Measurements from ENCODE around the gene KCTD20. TPM values are rescaled to one million over a fixed set of nuclear protein-coding genes. Genes with fewer than 3 reads are reported as not detected.
A peak's percentile ranks its signal among the peaks of the same experiment; 100 is the strongest.

Gene KCTD20
- total and polyA plus RNA-seq, 2 experiments from 2014 or later: 22.0 to 25.5 TPM

DNA sequence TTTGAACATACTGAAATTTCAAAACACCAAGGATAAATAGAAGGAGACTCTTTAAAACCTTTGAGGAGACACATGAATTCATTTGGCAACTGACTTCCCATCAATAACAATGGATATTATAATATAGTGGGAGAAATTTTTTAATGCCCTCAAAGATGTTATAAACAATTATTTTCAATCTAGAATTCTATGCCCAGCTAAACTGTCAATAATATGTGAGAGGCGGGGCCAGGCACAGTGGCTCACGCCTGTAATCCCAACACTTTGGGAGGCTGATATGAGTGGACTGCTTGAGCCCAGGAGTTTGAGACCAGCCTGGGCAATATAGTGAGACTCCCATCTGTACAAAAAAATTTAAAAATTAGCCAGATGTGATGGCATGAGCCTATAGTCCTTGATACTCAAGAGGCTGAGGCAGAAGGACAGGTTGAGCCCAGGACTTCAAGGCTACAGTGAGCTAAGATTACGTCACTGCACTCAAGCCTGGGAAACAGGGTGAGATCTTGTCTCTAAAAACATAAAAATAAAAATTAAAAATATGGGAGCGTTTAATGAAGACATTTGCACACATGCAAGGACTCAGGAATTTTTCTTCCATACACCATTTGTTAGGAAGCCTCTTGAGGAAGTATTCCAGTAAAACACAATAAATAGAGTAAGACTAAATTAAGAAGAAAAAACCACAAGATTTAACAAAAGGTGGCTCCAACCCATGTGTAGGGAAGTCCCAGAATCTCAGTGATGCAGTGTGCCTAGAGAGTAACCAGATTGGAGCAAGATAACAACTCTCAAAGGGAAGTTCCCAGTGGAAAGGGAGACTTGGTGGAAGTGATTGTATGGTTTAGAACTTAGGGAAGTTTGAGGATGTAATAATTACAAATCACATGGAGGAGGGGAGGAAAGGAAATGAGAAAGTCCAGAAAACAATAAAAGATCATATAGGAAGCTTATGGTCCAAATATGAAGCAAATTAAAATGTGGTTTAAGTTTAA is 29.0 kb upstream of the KCTD20 start:
- no peak overlapping the region for H3K4me3 ChIP-seq
- no peaks in the 10 kb centered on the region for H3K36me3 ChIP-seq
- no peaks in the 10 kb centered on the region for H3K27me3 ChIP-seq
- no peaks in the 10 kb centered on the region for H3K4me1 ChIP-seq (ENCODE audit: low read depth)
- H3K9me3 ChIP-seq (ENCODE audit: low read depth): no peaks in the 10 kb centered on the region
- TF ChIP-seq, protein P1, sequence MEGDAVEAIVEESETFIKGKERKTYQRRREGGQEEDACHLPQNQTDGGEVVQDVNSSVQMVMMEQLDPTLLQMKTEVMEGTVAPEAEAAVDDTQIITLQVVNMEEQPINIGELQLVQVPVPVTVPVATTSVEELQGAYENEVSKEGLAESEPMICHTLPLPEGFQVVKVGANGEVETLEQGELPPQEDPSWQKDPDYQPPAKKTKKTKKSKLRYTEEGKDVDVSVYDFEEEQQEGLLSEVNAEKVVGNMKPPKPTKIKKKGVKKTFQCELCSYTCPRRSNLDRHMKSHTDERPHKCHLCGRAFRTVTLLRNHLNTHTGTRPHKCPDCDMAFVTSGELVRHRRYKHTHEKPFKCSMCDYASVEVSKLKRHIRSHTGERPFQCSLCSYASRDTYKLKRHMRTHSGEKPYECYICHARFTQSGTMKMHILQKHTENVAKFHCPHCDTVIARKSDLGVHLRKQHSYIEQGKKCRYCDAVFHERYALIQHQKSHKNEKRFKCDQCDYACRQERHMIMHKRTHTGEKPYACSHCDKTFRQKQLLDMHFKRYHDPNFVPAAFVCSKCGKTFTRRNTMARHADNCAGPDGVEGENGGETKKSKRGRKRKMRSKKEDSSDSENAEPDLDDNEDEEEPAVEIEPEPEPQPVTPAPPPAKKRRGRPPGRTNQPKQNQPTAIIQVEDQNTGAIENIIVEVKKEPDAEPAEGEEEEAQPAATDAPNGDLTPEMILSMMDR (IDR thresholded peaks at IDR 0.05; ENCODE audit: low read depth, low read length): no peak
- DNase-seq (ENCODE audit: low read depth in 1 of 2, low spot score in 1 of 2): no peak
- no peak overlapping the region for H3K27ac ChIP-seq

DNA sequence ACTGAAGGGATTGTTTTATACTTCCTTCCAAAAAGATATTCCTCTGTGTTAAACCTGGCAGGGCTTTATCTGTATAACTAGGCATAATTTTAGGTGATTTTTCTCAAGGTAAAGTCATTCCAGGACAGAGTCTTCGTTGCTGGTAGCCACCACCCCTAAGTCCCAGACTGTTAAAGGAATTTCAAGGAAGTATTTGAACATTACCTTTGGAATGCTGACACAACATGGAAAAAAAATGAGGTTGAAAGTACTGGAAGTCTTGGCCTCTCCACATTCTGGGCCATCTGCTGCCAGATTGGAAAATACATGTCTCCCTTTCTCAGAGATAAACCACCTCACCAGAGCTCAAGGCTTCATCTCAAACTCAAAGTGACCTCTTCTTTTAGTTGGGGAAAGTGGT is 28.3 kb upstream of the KCTD20 start:
- Histone ChIP-seq H3K9me3 (ENCODE audit: low read depth) (no peaks in the 10 kb centered on the region), H3K27me3 (no peaks in the 10 kb centered on the region), H3K27ac (no peak overlapping the region), H3K4me3 (no peak overlapping the region), H3K4me1 (ENCODE audit: low read depth) (no peaks in the 10 kb centered on the region), H3K36me3 (no peaks in the 10 kb centered on the region)
- peak in 1 of 2 donors; percentile 5 for DNase-seq (ENCODE audit: low read depth in 1 of 2, low spot score in 1 of 2)
- TF ChIP-seq, protein P1 (IDR thresholded peaks at IDR 0.05; ENCODE audit: low read depth, low read length): no peak

DNA sequence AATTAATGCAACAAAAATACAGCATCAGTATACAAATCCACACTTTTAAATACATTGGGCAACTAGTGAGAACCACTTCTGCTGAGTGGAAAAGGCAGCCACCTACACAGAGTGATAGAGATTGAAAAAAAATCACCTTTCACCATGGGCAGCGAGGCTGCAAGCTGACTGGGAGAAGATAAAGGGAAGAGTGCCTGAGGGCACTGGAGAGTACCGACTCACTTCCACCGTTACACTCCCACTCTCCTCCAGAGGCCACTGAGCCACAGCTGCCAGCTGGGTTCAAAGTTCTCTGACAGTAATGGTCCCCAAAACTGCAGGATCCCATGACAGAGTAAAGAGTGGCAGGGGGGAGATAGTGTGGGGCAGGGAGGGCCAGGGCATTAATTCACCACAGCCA is 24.2 kb upstream of the KCTD20 start:
- Histone ChIP-seq H3K4me3 (no peak overlapping the region), H3K4me1 (ENCODE audit: low read depth) (peaks cover 4% of the 10 kb centered on the region), H3K27ac (no peak overlapping the region), H3K36me3 (no peaks in the 10 kb centered on the region), H3K9me3 (ENCODE audit: low read depth) (no peaks in the 10 kb centered on the region), H3K27me3 (no peaks in the 10 kb centered on the region)
- TF ChIP-seq, protein P1 (IDR thresholded peaks at IDR 0.05; ENCODE audit: low read depth, low read length): no peak
- DNase-seq (ENCODE audit: low read depth in 1 of 2, low spot score in 1 of 2): no peak

DNA sequence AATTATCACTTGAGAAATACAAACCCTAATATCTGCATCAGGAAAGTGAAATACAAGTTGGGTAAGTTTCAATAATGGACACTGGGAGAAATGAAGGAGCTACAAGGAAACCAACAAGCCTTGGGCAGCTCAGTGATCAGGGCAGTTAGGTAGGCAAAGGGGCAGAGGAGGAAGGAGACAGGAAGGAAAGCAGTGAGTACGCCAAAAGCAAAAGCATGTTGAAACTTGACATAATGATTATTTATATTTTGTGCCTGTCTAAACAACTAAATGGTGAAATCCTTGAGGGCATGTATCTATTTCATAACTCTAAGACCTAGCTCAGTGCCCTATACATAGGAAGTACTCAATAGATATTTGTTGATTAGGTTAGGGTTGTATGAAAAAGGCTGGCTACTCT is 23.5 kb upstream of the KCTD20 start:
- TF ChIP-seq, protein P1 (IDR thresholded peaks at IDR 0.05; ENCODE audit: low read depth, low read length): no peak
- no peak for DNase-seq (ENCODE audit: low read depth in 1 of 2, low spot score in 1 of 2)
- Histone ChIP-seq H3K4me1 (ENCODE audit: low read depth) (peaks cover 4% of the 10 kb centered on the region), H3K36me3 (no peaks in the 10 kb centered on the region), H3K9me3 (ENCODE audit: low read depth) (no peaks in the 10 kb centered on the region), H3K27ac (no peak overlapping the region), H3K4me3 (no peak overlapping the region), H3K27me3 (no peaks in the 10 kb centered on the region)

DNA sequence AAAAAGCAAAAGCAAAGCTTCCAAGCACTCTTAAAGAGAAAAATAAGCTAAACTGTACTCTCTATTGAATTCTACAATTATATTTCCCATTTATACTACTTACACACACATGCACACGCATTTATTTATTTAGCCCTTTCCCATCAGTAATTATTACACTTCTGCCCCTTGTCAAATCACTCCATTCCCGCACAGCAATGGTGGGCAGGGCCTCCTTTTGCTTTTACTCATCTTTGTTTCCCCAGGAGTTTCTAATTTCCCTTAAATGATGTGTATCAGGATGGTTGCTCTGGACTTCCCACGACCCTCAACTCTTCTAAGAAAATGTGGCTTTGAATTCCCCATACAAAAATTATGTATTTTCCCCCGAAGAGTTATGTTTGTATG is 20.1 kb upstream of the KCTD20 start:
- H3K27ac ChIP-seq: peak overlapping the region; percentile 73
- no peaks in the 10 kb centered on the region for H3K27me3 ChIP-seq
- no peak for DNase-seq (ENCODE audit: low read depth in 1 of 2, low spot score in 1 of 2)

More for the DNA sequence above, 20.1 kb upstream of the KCTD20 start:
- H3K9me3 ChIP-seq (ENCODE audit: low read depth): no peaks in the 10 kb centered on the region
- H3K4me3 ChIP-seq: peak overlapping the region; percentile 19
- H3K4me1 ChIP-seq (ENCODE audit: low read depth): peaks cover 4% of the 10 kb centered on the region
- no peaks in the 10 kb centered on the region for H3K36me3 ChIP-seq
- TF ChIP-seq, protein P1 (IDR thresholded peaks at IDR 0.05; ENCODE audit: low read depth, low read length): no peak

Data from cardiac muscle cell (in vitro differentiated cells and primary cell).